A549 (cell line): ENCODE measurements around the gene TTLL13. TPM values are rescaled to one million over a fixed set of nuclear protein-coding genes. Genes with fewer than 3 reads are reported as not detected.

ENCODE experiments used
- ATAC-seq, 2 experiments: fragments of 200-7000 bp in 1 of 2; fragments of >200 bp in 1 of 2; cut with Nextera tagmentation in 1 of 2; cut with Tn5 transposase in 1 of 2; 3 replicates each; pipeline versions ENCODE4 v1.8.0 to v1.9.1; 2018 to 2020; ENCODE audit warnings: mild to moderate bottlenecking in 1 of 2, moderate library complexity in 1 of 2
- CTCF ChIA-PET: fragments of 300-600 bp; sonication (Branson Sonifier 250); formaldehyde crosslinking; extraction: SDS; loops from one replicate; lab custom pipeline; 2021; ENCODE audit warnings: antibody characterized with exemption, inconsistent platforms; lab: Yijun Ruan, JAX
- POLR2A ChIA-PET: fragments of 350-600 bp; formaldehyde crosslinking; extraction: SDS; loops from one replicate; lab custom pipeline; 2021; ENCODE audit warnings: antibody characterized with exemption, inconsistent platforms; lab: Yijun Ruan, JAX
- DNase-seq, 2 experiments: peaks; one replicate each; pipeline versions ENCODE4 v3.0.0 to v3.0.0-alpha.2; 2011 to 2016; ENCODE audit warnings: low read depth in 1 of 2, low spot score in 1 of 2
- FAIRE-seq: peaks from 2 replicates; lab custom pipeline; 2011; peaks lifted over from hg19 to GRCh38; lab: Jason Lieb, UNC
- H3K27ac ChIP-seq, 2 experiments: fragments of >200 bp; sonication (Bioruptor Twin); formaldehyde crosslinking; 3 replicates each; pipeline ENCODE4 v1.5.1; 2016 to 2017
- H3K4me1 ChIP-seq: fragments of >200 bp; sonication (Bioruptor Twin); formaldehyde crosslinking; 3 replicates; pipeline ENCODE4 v1.6.1; 2016
- H3K4me2 ChIP-seq: fragments of >200 bp; sonication (Bioruptor Twin); formaldehyde crosslinking; 3 replicates; pipeline ENCODE4 v1.6.1; 2016
- H3K4me3 ChIP-seq: fragments of >200 bp; sonication (Bioruptor Twin); formaldehyde crosslinking; 3 replicates; pipeline ENCODE4 v1.5.1; 2016
- H3K9me3 ChIP-seq: fragments of >200 bp; sonication (Bioruptor Twin); formaldehyde crosslinking; 3 replicates; pipeline ENCODE4 v1.6.1; 2016
- BHLHE40 ChIP-seq: IDR thresholded peaks from 2 replicates; pipeline ENCODE4 v1.6.1; 2012; ENCODE audit warnings: low read depth, low read length, inconsistent platforms
- CHD2 ChIP-seq: fragments of 150-350 bp; IDR thresholded peaks from 2 replicates; pipeline ENCODE4 v1.6.1; 2014; ENCODE audit warnings: low read length; ENCODE audit not compliant: partially characterized antibody
- EHF ChIP-seq: fragments of 250-450 bp; sonication (Bioruptor Pico); IDR thresholded peaks from 2 replicates; pipeline ENCODE4 v1.5.0; 2020; ENCODE audit warnings: mild to moderate bottlenecking
- FOSL2 ChIP-seq, 2 experiments: fragments of 450-650 bp in 1 of 2; fragments of >200 bp in 1 of 2; sonication (Bioruptor Twin) in 1 of 2; formaldehyde crosslinking; IDR thresholded peaks; 2 replicates each; pipeline versions ENCODE4 v1.5.0 to v1.6.1; 2016 to 2020; ENCODE audit warnings: mild to moderate bottlenecking in 1 of 2, moderate library complexity in 1 of 2
- GATA3 ChIP-seq: IDR thresholded peaks from 2 replicates; pipeline ENCODE4 v1.6.1; 2012; ENCODE audit warnings: borderline replicate concordance
- HDAC2 ChIP-seq: fragments of 200-600 bp; sonication (generic); IDR thresholded peaks from 2 replicates; pipeline ENCODE4 v1.6.1; 2016
- HEYL ChIP-seq: fragments of 250-450 bp; sonication (Bioruptor Pico); IDR thresholded peaks from 2 replicates; pipeline ENCODE4 v1.8.0; 2021; ENCODE audit warnings: mild to moderate bottlenecking, moderate library complexity
- HOXB5 ChIP-seq: fragments of 250-450 bp; sonication (Bioruptor Pico); IDR thresholded peaks from 2 replicates; pipeline ENCODE4 v1.5.0; 2020; ENCODE audit warnings: mild to moderate bottlenecking, moderate library complexity
- JUNB ChIP-seq: fragments of >200 bp; sonication (Bioruptor Twin); formaldehyde crosslinking; IDR thresholded peaks from 2 replicates; pipeline ENCODE4 v1.6.1; 2016
- KDM5A ChIP-seq: fragments of 200-600 bp; sonication (generic); IDR thresholded peaks from 2 replicates; pipeline ENCODE4 v1.6.1; 2016; ENCODE audit warnings: antibody characterized with exemption, mild to moderate bottlenecking
- MAFK ChIP-seq: fragments of 450-650 bp; IDR thresholded peaks from 2 replicates; pipeline ENCODE4 v1.6.1; 2014; ENCODE audit not compliant: partially characterized antibody
- NPAS2 ChIP-seq: fragments of 250-450 bp; sonication (Bioruptor Pico); IDR thresholded peaks from 2 replicates; pipeline ENCODE4 v1.8.0; 2022; ENCODE audit warnings: mild to moderate bottlenecking, moderate library complexity, borderline replicate concordance
- POLR2A ChIP-seq: IDR thresholded peaks from 2 replicates; pipeline ENCODE4 v1.6.1; 2012; ENCODE audit warnings: mild to moderate bottlenecking, low read length
- RARB ChIP-seq: fragments of 250-450 bp; sonication (Bioruptor Pico); IDR thresholded peaks from 2 replicates; pipeline ENCODE4 v1.8.0; 2021; ENCODE audit warnings: mild to moderate bottlenecking, moderate library complexity
- SMC3 ChIP-seq: fragments of >200 bp; sonication (Bioruptor Twin); formaldehyde crosslinking; IDR thresholded peaks from 3 replicates; pipeline ENCODE4 v1.6.1; 2018; ENCODE audit warnings: inconsistent platforms
- SREBF2 ChIP-seq: fragments of 450-650 bp; IDR thresholded peaks from 2 replicates; pipeline ENCODE4 v1.6.1; 2014; ENCODE audit warnings: mild to moderate bottlenecking, moderate library complexity
- TFCP2L1 ChIP-seq: fragments of 250-450 bp; sonication (Bioruptor Pico); IDR thresholded peaks from 2 replicates; pipeline ENCODE4 v1.5.0; 2021; ENCODE audit warnings: mild to moderate bottlenecking
- TP53 ChIP-seq: fragments of 250-450 bp; sonication (Bioruptor Pico); IDR thresholded peaks from 2 replicates; pipeline ENCODE4 v1.5.0; 2021; ENCODE audit warnings: mild to moderate bottlenecking, moderate library complexity
- ZC3H11A ChIP-seq: fragments of 450-650 bp; IDR thresholded peaks from 2 replicates; pipeline ENCODE4 v1.6.1; 2014; ENCODE audit warnings: antibody characterized with exemption, mild to moderate bottlenecking
- ZNF302 ChIP-seq: fragments of 250-450 bp; sonication (Bioruptor Pico); IDR thresholded peaks from 2 replicates; pipeline ENCODE4 v1.9.0; 2021; ENCODE audit warnings: inconsistent platforms, mild to moderate bottlenecking, moderate library complexity
- WGBS: methylation state at CpG from one replicate; pipeline ENCODE4 v1.1.6; 2017; ENCODE audit errors: missing lambda C conversion rate; 5-methylcytosine and 5-hydroxymethylcytosine counted together
- polyA plus RNA-seq, 4 experiments: library from polyadenylated mRNA; depleted of rRNA in 3 of 4; stranded (reverse); fragments of >200 nt; fragmentation: RNase III in 1 of 4; extraction: RNeasy Plus Mini Kit Qiagen cat#74134 plus additional on column Dnase treatment in 1 of 4; gene quantifications; 2 replicates in 3 of 4; 3 replicates in 1 of 4; pipeline ENCODE4 v1.2.3, GENCODE V29; 2011 to 2017
- TF ChIP-seq, protein P1 (sequence below): IDR thresholded peaks from 2 replicates; pipeline ENCODE4 v1.6.1; 2012
- TF ChIP-seq, protein P2 (sequence below): fragments of >200 bp; sonication (Bioruptor Twin); formaldehyde crosslinking; IDR thresholded peaks from 3 replicates; pipeline ENCODE4 v1.5.1; 2016
- TF ChIP-seq, protein P3 (sequence below): fragments of 450-650 bp; IDR thresholded peaks from 2 replicates; pipeline ENCODE4 v1.6.1; 2014; ENCODE audit warnings: antibody characterized with exemption
- TF ChIP-seq, protein P4 (sequence below): fragments of 250-450 bp; sonication (Bioruptor Pico); IDR thresholded peaks from 2 replicates; pipeline ENCODE4 v1.5.0; 2021; ENCODE audit warnings: mild to moderate bottlenecking, moderate library complexity, borderline replicate concordance

TTLL13 gene
- polyA plus RNA-seq, 2 of the 4 experiments (the other 2 are of a cell fraction), result 0.17 to 0.61 TPM

DNA sequence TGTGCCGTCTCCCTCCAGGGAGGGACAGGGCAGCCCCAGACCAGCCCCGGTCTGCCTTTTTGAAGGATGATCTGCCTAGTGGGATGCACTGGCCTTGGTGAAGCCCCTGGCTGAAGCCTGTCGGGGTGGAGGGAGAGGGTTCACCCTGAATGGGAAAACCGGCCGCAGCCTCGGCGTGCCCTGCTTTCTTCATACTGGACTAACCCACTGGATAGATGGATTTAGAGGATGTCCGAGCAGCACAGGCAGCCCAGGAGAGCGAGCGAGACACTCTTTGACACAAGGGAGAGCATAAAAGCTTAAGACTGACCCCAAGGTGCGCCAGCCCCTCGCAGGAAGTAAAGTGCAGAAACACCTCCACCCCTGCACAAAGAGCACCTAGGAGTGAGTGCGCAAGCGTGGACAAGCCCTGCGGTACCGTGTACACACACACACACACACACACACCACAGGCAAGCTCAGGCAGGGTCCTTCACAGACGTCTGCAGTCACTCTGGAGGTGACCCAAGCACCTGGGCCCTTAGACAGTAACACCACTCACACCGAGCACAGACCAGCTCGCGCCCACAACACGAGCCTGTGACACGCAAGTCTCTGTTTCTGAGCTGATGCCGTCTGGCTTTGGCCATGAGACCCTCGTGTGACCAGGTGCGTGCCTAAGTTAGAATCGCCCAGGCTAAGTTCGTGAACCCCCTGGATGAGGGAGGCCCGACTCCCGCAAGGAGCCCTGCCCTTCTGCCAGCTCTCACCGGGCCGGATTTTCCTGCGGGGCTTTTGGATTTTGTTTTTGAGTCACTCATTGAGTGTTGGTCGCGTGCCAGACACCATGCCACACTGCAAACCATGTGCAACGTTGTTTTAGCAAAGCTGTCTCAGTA, 36.9 kb upstream of the TTLL13 start:
- Histone ChIP-seq H3K4me1 (peaks cover 59% of the 10 kb centered on the region), H3K4me3 (no peak overlapping the region), H3K27ac (peak overlapping the region; percentile 90 to 92), H3K4me2 (peak overlapping the region; percentile 86), H3K9me3 (no peaks in the 10 kb centered on the region)
- ChIA-PET POLR2A (interaction anchor here (1.0 to 2.6 kb wide), 5 partner anchors 11 to 37 kb away, joined by 3 to 17 read pairs (median 5); partner anchors contain the start of genes CIB1, GDPGP1, SEMA4B and TTLL13), CTCF (interaction anchor here (0.6 to 36.4 kb wide), 10 partner anchors 8 to 108 kb away, joined by 3 to 732 read pairs (median 4); partner anchors contain the start of genes CIB1, GDPGP1 and SEMA4B)
- ATAC-seq, result peak; percentile 2 to 3; a peak in 5 of 6 replicates
- no peak for DNase-seq
- WGBS, result 70% methylated on average over 34 of the region's 35 CpGs
- no peak for TF ChIP-seq POLR2A
- TF ChIP-seq SMC3, result no peak
- no peak for TF ChIP-seq ZC3H11A
- TF ChIP-seq NPAS2, result no peak
- TF ChIP-seq, protein P1, sequence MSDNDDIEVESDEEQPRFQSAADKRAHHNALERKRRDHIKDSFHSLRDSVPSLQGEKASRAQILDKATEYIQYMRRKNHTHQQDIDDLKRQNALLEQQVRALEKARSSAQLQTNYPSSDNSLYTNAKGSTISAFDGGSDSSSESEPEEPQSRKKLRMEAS, result no peak; the same call in 1 of the 2 replicates
- TF ChIP-seq, protein P2, sequence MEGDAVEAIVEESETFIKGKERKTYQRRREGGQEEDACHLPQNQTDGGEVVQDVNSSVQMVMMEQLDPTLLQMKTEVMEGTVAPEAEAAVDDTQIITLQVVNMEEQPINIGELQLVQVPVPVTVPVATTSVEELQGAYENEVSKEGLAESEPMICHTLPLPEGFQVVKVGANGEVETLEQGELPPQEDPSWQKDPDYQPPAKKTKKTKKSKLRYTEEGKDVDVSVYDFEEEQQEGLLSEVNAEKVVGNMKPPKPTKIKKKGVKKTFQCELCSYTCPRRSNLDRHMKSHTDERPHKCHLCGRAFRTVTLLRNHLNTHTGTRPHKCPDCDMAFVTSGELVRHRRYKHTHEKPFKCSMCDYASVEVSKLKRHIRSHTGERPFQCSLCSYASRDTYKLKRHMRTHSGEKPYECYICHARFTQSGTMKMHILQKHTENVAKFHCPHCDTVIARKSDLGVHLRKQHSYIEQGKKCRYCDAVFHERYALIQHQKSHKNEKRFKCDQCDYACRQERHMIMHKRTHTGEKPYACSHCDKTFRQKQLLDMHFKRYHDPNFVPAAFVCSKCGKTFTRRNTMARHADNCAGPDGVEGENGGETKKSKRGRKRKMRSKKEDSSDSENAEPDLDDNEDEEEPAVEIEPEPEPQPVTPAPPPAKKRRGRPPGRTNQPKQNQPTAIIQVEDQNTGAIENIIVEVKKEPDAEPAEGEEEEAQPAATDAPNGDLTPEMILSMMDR, result no peak
- TF ChIP-seq BHLHE40, result no peak
- no peak for TF ChIP-seq CHD2
- no peak for TF ChIP-seq JUNB
- no peak for TF ChIP-seq KDM5A
- TF ChIP-seq MAFK, result no peak
- no peak for TF ChIP-seq HDAC2
- TF ChIP-seq TP53 (CRISPR knock-in tag), result no peak
- no peak for TF ChIP-seq GATA3
- no peak for TF ChIP-seq HEYL
- no peak for TF ChIP-seq SREBF2
- TF ChIP-seq, protein P3, sequence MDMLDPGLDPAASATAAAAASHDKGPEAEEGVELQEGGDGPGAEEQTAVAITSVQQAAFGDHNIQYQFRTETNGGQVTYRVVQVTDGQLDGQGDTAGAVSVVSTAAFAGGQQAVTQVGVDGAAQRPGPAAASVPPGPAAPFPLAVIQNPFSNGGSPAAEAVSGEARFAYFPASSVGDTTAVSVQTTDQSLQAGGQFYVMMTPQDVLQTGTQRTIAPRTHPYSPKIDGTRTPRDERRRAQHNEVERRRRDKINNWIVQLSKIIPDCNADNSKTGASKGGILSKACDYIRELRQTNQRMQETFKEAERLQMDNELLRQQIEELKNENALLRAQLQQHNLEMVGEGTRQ, result no peak
- TF ChIP-seq ZNF302 (CRISPR knock-in tag), result no peak
- no peak for TF ChIP-seq EHF (CRISPR knock-in tag)
- TF ChIP-seq TFCP2L1 (CRISPR knock-in tag), result no peak
- FAIRE-seq, result no peak

DNA sequence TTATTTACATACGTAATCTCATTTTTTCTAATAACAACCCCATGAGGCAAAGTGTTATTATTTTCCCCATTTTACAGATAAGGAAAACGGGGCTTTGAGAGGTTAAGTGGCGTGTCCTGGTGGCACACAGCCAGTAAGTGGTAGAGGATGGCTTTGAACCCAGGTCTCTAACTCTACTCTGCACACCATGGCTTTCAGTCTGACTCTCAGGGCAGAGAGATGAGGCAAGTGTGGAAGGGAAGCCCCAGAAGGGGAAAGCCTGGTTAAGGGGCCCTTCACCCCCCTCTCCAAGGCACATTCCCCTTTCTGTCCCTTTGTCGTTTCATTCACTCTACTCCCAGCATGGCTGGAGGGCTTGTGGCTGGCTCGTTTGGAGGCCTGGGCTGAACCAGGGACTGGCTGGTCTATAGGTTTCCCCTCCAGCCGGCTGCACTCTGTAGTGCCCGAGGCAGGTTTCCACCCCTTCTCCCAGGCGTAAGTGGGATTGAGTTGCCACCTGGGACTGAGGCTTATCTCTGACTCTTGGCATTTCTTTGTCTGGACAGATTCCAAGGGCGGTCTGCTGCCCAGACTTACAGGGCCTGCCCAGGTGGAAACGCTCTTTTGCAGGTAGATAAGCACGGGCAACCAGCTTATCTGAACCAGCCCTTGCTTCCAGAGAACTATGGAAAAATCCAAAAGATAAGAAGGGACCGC, 36.1 kb upstream of the TTLL13 start:
- no peak overlapping the region for H3K4me3 ChIP-seq
- TF ChIP-seq FOSL2 (IDR thresholded peaks at IDR 0.05) (no peak), FOSL2 (CRISPR knock-in tag; IDR thresholded peaks at IDR 0.05) (no peak), HEYL (no peak), SMC3 (no peak), POLR2A (no peak), HOXB5 (CRISPR knock-in tag) (no peak), RARB (CRISPR knock-in tag) (no peak), MAFK (no peak)
- TF ChIP-seq, protein P1, result no peak
- TF ChIP-seq, protein P4, sequence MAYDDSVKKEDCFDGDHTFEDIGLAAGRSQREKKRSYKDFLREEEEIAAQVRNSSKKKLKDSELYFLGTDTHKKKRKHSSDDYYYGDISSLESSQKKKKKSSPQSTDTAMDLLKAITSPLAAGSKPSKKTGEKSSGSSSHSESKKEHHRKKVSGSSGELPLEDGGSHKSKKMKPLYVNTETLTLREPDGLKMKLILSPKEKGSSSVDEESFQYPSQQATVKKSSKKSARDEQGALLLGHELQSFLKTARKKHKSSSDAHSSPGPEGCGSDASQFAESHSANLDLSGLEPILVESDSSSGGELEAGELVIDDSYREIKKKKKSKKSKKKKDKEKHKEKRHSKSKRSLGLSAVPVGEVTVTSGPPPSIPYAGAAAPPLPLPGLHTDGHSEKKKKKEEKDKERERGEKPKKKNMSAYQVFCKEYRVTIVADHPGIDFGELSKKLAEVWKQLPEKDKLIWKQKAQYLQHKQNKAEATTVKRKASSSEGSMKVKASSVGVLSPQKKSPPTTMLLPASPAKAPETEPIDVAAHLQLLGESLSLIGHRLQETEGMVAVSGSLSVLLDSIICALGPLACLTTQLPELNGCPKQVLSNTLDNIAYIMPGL (CRISPR knock-in tag), result no peak
- POLR2A ChIA-PET, result interaction anchor here (1.9 to 2.6 kb wide), 2 partner anchors 12 to 20 kb away, joined by 11 to 17 read pairs; partner anchors contain the start of genes CIB1, GDPGP1 and SEMA4B
- CTCF ChIA-PET, result interaction anchor here (0.6 to 36.4 kb wide), 12 partner anchors 9 to 436 kb away, joined by 3 to 732 read pairs (median 4); partner anchors contain the start of genes CIB1, GDPGP1 and SEMA4B
- no peak for ATAC-seq
- H3K4me1 ChIP-seq, result peaks cover 59% of the 10 kb centered on the region
- H3K9me3 ChIP-seq, result no peaks in the 10 kb centered on the region
- WGBS, result 85% methylated on average over 12 of the region's 12 CpGs
- no peak for DNase-seq
- peak overlapping the region; percentile 90 to 92; a peak in 5 of 6 replicates for H3K27ac ChIP-seq
- peak overlapping the region; percentile 86; the same call in 1 of the 3 replicates for H3K4me2 ChIP-seq
- FAIRE-seq, result no peak
